HG03280 (cell line): Measurements from ENCODE around the gene GPR107.

Source experiments
- ATAC-seq: cut with Tn5 transposase; IDR thresholded peaks from one replicate; pipeline ENCODE4 v1.9.1; 2021; ENCODE audit warnings: mild to moderate bottlenecking, moderate library complexity; ENCODE audit not compliant: unreplicated experiment

Gene GPR107

DNA sequence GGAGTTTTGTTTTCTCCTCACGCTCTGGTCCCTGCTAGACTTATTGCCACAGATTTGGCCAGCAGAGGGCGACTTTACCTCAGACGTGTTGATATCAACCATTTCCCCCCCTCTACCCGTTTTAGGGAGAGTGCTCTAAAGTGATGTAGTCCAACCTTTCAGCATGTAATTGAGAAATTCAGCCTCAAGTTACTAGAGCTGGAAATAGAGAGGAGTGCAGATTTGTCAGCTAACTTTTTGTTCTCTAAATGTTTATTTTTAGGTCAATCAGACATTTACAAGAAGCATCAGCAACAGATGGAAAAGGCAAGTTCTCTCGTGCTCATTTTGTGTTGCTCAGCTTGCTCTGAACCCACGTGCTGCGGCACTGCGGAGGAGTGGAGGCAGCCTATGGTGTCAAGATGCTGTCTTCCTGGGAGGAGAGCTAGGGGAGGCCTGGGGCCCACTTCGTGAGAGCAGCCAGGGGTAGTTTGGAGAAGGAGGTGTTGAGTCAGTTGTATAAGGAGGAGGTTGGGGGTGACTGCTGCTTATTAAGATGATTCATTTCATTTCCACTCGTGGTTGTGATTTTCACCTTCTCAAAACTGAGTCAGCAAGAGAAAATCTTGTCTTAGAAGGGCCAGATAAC is 53.6 kb downstream of the GPR107 start:
- no peak for ATAC-seq

DNA sequence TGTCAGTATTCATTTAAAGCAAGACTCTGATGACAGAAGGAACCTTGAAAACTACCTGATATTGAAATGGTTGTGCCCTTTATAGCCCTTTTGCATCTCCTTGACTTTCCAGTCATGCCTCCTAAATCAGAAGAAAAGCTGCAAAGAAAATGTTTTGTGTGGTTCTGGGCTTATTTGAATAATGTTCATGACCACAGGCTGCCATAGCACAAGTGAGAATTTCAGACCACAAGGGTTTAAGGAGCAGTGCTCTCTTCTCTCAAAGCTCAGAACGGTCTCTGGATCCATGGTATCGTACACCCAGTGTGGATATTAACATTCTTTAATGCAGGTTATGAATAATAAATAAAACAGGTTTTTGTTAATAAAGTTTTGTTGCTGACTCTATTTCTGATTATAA is 54.2 kb downstream of the GPR107 start:
- no peak for ATAC-seq

- no peak for ATAC-seq
Measured at GRCh38 chr9:130110166-130110565, 56.5 kb downstream of the GPR107 start.

DNA sequence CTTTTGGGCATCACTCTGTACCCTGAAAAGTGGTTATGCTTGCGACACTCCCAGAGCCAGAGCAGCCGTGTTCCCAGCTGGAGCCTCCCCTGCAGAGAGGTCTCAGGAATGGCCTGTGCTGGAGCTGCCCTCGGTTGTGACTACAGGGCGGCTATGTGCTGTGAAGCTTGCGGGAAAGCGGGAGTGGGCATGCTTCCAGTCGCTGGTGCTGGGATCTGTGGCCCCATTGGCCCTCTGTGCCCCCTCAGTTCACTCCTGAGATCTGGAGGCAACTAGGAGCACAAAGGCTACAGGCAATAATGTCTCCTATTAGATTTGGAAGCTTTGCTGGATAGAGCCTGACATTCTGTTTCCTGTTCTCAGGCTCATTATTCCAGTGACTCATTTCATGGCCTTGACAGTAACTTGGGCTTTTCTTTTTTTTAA is 56.9 kb downstream of the GPR107 start:
- ATAC-seq, result no peak

DNA sequence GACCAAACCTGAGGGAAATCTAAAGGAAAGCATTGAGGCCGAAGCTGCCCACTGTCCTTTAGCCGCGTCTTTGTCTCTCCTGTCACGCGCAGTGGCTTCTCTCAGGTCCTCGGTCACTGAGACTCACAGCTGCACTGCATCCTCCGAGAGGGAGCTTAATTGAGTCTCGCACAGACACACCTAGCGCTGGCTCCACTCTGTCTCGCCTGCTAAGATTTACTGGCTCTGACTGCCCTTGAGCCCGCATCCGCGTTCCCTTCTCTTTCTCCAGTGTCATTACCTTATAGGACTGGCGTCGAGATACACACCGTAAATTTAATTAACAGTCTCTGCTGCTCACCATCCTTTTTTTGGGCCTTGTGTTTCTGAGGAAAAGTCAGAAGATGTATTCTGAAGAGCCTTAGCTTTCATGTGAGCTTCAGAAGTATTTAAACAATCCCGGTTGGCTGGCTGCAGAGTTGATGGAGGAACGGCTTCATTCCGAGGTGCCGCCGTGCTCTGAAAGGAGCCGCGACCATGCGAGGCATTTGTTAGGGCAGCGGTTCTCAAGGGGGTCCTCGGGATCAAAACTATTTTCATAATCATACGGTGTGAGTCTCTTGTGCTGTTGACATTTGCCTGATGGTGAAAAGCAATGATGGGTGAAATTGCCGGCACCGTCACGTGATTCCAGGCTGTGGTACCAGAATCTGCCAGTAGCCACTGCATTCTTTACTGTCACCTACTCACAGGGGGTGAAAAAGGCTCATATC is 58.3 kb downstream of the GPR107 start:
- no peak for ATAC-seq

- no peak for ATAC-seq
Measured at GRCh38 chr9:130112538-130113151, 58.9 kb downstream of the GPR107 start.

DNA sequence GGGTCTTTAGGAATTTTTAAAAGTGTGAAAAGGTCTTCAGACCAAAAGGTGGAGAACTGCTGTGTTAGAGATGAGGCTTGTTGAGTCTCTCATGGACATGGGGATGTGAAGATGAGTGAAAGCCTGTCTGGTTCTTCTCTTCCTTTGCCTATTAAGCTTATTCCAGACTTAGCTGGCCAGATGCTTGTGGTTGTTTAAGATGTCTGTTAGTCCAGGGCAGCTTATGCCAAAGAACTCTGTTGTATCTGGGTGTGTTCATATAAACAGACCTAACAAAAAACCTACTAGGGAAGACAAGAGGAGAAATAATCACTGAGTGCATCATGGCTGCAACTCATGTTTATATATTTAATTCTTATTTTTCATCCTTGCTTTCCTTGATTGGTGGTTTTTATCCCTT is 61.0 kb downstream of the GPR107 start:
- no peak for ATAC-seq

- ATAC-seq, result no peak
Measured at GRCh38 chr9:130116346-130116745, 62.6 kb downstream of the GPR107 start.

- no peak for ATAC-seq
Measured at GRCh38 chr9:130117376-130117775, 63.7 kb downstream of the GPR107 start.

- ATAC-seq, result no peak
Measured at GRCh38 chr9:130117816-130118632, 64.3 kb downstream of the GPR107 start.

DNA sequence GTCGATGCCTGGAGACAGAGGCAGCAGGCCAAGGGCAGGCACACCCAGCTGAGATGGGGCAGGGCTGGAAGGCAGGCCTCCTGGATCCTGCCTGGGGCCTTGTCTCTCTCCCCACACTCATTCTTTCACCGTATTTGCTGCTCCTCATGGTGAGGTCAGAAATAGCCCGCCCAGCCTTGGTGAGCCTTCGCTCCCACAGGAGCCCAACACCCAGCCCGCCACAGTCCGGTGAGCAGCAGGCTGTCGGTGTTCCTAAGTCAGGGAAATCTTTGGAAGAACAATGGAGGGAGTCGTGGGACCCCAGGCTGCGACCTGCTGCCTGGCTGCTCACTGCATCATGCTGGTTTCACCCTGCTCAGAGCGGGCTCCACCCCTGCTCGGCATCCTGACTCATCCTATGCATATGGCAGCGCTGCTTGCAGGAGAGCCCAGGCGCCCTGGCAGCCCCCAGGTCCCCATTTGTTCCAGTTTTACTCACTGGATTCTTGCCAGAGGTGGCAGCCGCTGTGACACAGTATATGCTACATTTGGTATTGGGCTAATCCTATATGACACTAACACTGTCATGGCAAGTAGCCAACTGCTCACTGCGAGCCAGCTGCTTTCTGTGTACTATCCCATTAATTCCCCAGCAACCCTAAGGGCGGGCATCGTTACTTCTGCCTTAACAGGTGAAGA is 65.3 kb downstream of the GPR107 start:
- no peak for ATAC-seq

GRCh38 chr9:130119519-130120298 is 66.0 kb downstream of the GPR107 start:
- ATAC-seq, result no peak

DNA sequence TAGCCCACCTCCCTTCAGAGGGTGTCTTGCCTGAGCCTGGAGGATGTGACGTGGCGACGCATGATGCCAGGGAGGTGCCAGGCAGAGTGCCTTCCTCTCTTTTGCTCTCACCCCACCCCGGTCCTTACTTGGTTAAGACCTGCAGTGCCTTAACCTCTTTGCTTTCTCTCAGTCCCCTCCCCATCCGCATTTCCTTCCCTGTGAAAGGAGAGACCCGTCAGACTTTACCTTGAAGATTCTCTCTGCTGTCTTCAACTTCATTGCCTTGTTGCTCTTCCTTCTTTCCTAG is 66.5 kb downstream of the GPR107 start:
- ATAC-seq, result no peak

DNA sequence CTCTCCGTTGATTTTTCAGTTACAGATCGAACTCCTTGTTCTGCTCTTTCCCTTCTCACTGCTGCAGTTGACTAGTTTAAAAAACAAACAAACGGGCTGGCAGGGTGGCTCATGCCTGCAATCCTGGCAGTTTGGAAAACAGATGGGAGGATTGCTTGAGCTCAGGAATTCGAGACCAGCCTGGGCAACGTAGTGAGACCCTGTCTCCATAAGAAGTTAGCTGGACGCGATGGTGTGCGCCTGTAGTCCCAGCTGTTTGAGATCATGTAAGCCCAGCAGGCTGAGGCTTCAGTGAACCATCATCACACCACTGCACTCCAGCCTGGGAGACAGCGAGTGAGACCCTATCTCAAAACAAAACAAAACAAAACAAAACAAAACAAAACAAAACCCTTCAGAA is 67.1 kb downstream of the GPR107 start:
- ATAC-seq, result no peak

DNA sequence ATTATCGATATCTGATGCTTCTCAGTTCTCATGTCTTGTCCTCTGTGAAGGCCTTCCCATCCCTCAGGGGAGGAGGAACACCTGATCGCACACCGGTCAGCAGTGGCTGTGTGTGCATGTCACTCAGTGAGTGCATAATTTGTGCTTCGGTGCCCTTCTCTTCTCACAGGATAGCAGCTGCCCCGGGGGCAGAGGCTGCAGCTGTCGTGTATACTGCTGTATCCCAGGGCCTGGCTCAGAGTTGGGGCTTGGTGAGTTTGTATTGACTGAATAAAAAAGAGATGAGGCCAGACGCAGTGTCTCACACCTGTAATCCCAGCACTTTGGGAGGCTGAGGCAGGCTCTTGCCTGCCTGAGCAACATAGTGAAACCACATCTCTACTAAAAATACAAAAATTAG is 68.8 kb downstream of the GPR107 start:
- no peak for ATAC-seq

DNA sequence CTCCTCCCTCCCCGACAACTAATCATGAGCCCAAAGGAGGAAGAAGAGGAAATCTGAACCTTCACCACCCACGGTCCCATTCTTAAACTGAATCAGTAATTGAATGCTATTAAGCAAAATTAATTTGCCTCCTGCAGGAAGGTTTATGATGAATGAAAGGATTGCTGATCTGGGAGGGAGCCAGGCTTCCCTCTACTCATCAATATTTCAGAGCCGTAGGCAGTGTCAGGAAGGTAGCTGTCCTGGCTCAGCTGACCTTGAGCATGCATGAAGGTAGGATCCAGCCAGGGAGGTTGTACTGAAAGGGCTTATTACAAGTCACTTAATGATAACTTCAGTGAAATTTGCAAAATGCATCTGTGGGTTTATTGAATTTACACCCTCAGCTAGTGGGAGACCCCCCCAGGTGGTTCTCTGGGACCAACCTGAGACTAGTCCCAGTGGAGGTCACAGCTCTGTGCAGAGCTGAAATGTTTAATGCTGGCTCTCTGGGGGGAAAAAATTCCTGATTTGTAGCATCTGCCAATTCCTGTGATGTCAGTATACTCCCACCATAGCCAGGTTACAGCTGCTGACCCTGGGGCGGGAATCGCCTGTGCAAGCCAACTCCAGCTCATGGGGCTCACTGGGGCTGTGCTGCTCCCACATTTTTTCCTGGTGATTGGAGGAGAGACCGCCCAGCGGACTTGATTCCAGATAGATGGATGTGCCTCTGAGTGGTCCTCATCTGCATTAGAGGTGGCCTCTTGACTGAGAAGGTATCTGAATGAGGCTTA is 70.6 kb downstream of the GPR107 start:
- ATAC-seq, result no peak

DNA sequence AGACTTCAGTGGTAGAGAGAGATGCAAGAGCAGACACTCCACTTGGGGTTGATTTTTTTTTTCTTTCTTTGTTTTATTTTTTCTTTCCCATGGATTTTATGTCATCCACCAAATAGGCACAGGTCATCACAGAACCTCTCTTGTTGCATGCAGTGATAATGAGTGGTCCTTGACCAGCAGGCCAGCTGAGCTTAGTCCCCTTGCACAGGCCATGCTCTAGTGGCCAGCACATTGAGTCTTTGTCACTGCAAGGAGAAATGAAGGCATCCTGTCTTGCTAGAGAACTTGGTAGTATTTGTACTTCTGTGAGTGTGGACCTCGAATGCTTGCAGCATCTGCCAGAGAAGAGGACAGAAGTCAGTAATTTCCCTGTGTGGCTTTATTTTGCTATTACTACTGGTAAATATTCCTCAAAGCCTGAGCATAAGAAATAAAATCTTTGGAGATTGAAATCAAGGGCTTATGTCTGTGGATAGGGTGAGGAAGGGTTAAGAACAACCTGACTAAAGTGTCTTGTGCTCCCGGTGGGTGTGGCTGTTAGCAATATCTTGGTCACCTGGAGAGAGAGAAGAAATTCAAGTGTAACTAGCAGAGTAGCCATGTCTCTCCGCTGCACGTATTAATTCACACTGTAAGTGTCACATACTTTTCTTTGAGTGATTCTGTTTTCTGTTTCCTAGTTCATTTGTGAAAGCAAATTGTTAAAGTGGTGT is 73.2 kb downstream of the GPR107 start:
- no peak for ATAC-seq

- ATAC-seq, result peak; percentile 55
Measured at GRCh38 chr9:130128251-130128650, 74.5 kb downstream of the GPR107 start.
